Activated B cell treated with CpG ODN at 0.5 μM for 24 hours (primary cell): ENCODE results near the gene INPP4B. TPM values are rescaled to one million over a fixed set of nuclear protein-coding genes. Genes with fewer than 3 reads are reported as not detected.
"Not testable (repeated sequence)": the region's sequence is repeated elsewhere in the genome, so short reads cannot be mapped to it uniquely, and the experiment has no call there.

Experiments
- ATAC-seq: fragments of 200-7000 bp; cut with Tn5 transposase; one replicate; pipeline ENCODE4 v1.10.0; 2021; ENCODE audit warnings: low read depth, mild to moderate bottlenecking, moderate library complexity
- CTCF ChIA-PET: fragments of 350-600 bp; sonication (Branson Sonifier 250); formaldehyde crosslinking; loops from one replicate; lab custom pipeline; 2021; ENCODE audit warnings: antibody characterized with exemption; lab: Charles Lee
- POLR2A ChIA-PET: fragments of 350-600 bp; sonication (Branson Sonifier 250); formaldehyde crosslinking; loops from one replicate; lab custom pipeline; 2021; ENCODE audit warnings: antibody characterized with exemption; lab: Charles Lee
- DNase-seq: peaks from one replicate; pipeline ENCODE4 v3.0.0; 2022
- H3K27ac Mint-ChIP-seq: one replicate; pipeline ENCODE4 v1.8.0; 2020; ENCODE audit warnings: mixed read lengths
- H3K27me3 Mint-ChIP-seq: one replicate; pipeline ENCODE4 v1.8.0; 2021; ENCODE audit warnings: mixed read lengths
- H3K36me3 Mint-ChIP-seq: one replicate; pipeline ENCODE4 v1.8.0; 2021; ENCODE audit warnings: low read depth, mixed read lengths
- H3K4me1 Mint-ChIP-seq: one replicate; pipeline ENCODE4 v1.8.0; 2021; ENCODE audit warnings: mixed read lengths
- H3K4me3 Mint-ChIP-seq: one replicate; pipeline ENCODE4 v1.8.0; 2020; ENCODE audit warnings: mild to moderate bottlenecking, mixed read lengths
- H3K9me3 Mint-ChIP-seq: one replicate; pipeline ENCODE4 v1.8.0; 2020; ENCODE audit warnings: mixed read lengths
- intact Hi-C: fragments of 100-400 bp; cut with micrococcal nuclease; formaldehyde crosslinking; loops from one replicate; pipeline ENCODE4 v1.15.1; 2024
- total RNA-seq: library from RNA; stranded (reverse); gene quantifications from 2 replicates; pipeline ENCODE4 v1.2.3, GENCODE V29; 2022
- TF ChIP-seq, protein P1 (sequence below): fragments of 200-600 bp; IDR thresholded peaks from one replicate; pipeline ENCODE4 v1.8.0; 2022; ENCODE audit warnings: antibody characterized with exemption, mild to moderate bottlenecking

The INPP4B gene
- total RNA-seq, 1 donor from 2014 or later = 0.11 TPM

DNA sequence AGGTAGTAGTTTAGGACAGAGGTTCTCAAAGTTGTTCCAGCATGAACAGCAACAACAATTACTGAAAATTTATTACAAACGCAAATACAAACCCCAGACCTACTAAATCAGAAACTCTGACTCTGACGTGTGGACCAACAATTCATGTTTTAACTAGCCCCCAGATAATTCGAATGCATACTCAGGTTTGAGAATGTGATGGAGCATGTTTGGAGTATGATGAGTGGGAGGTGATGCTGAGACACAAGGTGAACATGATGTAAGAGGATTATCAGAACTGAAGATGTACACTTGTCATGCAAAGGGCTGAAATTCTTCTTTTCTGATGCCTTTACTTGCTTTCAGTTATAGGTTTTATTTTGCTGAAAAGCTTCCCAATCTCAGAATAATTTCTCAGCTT lies 323.0 kb downstream of the INPP4B start:
- ChIA-PET CTCF (no interaction called here), POLR2A (no interaction called here)
- intact Hi-C loops = no loop called here
- Mint-ChIP-seq H3K9me3 (no peaks in the 10 kb centered on the region), H3K4me3 (no peak overlapping the region), H3K27me3 (no peaks in the 10 kb centered on the region), H3K4me1 (no peaks in the 10 kb centered on the region), H3K27ac (no peak overlapping the region), H3K36me3 (no peaks in the 10 kb centered on the region)
- TF ChIP-seq, protein P1, sequence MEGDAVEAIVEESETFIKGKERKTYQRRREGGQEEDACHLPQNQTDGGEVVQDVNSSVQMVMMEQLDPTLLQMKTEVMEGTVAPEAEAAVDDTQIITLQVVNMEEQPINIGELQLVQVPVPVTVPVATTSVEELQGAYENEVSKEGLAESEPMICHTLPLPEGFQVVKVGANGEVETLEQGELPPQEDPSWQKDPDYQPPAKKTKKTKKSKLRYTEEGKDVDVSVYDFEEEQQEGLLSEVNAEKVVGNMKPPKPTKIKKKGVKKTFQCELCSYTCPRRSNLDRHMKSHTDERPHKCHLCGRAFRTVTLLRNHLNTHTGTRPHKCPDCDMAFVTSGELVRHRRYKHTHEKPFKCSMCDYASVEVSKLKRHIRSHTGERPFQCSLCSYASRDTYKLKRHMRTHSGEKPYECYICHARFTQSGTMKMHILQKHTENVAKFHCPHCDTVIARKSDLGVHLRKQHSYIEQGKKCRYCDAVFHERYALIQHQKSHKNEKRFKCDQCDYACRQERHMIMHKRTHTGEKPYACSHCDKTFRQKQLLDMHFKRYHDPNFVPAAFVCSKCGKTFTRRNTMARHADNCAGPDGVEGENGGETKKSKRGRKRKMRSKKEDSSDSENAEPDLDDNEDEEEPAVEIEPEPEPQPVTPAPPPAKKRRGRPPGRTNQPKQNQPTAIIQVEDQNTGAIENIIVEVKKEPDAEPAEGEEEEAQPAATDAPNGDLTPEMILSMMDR = no peak
- DNase-seq (no peak), ATAC-seq (no peak)

DNA sequence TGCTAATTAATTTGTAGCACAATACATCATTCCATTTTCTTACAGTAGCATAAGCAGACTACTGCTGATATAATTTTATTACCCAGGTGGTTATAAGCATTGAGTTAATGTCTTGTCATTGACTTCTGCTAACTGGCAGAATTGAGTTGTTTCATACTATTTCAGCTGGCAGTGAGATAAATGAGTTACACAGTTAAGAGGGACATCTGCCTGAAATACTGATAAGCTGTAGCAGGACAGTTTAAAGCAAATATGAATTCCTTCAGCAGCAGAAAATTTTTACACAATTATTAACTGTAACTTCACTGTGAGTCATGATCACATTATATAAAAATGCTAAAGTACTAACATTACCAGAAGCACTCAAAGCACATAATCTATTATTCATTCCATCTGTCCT lies 326.8 kb downstream of the INPP4B start:
- H3K36me3 Mint-ChIP-seq = no peaks in the 10 kb centered on the region
- no peaks in the 10 kb centered on the region for H3K9me3 Mint-ChIP-seq
- TF ChIP-seq, protein P1 = no peak
- ChIA-PET CTCF (no interaction called here), POLR2A (no interaction called here)
- intact Hi-C loops = no loop called here
- no peaks in the 10 kb centered on the region for H3K4me1 Mint-ChIP-seq
- H3K27me3 Mint-ChIP-seq = no peaks in the 10 kb centered on the region
- H3K27ac Mint-ChIP-seq = no peak overlapping the region
- DNase-seq (no peak), ATAC-seq (no peak)
- H3K4me3 Mint-ChIP-seq = no peak overlapping the region

DNA sequence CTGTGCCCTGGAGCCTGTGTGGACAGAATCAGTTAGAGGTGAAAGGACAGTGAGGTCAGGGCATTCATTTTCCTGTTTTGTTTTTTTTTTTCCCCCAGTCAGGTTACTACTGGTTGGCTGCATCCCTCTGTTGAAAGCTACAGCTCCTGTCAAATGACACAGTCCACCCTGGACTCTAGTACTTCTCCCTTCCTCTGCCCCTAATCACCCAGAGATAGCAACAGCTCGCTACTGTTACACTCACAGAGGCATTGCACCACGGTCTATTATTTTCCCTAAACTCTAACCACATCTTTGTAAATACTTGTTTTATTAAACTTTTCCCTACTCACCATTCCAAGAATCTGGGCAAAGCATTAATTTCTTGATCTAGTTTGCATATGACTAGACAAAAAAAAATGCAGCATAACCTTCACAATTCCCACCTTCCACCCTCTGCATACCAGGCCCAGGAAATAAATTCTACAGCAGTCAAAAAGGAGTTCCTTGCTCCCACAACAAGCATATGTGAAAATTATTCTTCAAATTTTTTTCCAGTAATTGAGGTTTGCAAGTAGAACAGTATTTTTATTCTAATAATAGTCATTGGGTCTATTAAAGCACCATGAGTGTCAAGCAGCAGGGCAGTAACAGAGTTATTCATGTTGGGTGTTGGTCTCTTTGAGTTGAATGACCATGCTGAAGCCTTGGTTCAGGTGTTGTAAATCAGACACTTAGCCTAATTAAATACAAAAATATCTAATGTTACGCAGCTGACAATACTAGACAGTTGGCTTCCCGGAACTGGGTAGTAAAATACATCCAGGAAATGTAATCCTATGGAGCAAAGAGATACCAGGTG lies 329.2 kb downstream of the INPP4B start:
- TF ChIP-seq, protein P1 = no peak
- Mint-ChIP-seq H3K27ac (no peak overlapping the region), H3K4me1 (no peaks in the 10 kb centered on the region), H3K27me3 (no peaks in the 10 kb centered on the region), H3K36me3 (no peaks in the 10 kb centered on the region), H3K9me3 (no peaks in the 10 kb centered on the region), H3K4me3 (no peak overlapping the region)
- ATAC-seq (no peak), DNase-seq (no peak)
- intact Hi-C loops = no loop called here
- ChIA-PET POLR2A (no interaction called here), CTCF (no interaction called here)

DNA sequence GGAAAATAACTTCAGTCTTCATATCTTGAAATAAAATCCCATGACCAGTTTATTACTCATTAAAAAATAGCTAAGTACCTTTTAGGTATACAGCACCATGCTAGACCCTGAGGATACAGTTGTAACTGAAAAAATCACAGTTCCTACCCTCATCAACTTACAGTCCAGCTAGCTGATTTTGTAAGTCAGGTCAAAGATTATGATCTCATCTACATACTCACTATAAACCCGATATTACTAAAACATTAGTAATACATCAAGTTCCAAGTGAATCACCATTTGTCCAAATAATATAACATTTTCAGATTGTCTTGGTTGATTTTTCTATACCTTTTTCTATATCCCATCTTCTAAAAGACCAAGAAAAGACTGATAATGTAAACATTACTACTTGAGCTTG lies 333.9 kb downstream of the INPP4B start:
- POLR2A ChIA-PET = no interaction called here
- Mint-ChIP-seq H3K27me3 (no peaks in the 10 kb centered on the region), H3K27ac (no peak overlapping the region), H3K4me3 (no peak overlapping the region), H3K9me3 (no peaks in the 10 kb centered on the region), H3K4me1 (no peaks in the 10 kb centered on the region), H3K36me3 (no peaks in the 10 kb centered on the region)
- TF ChIP-seq, protein P1 = no peak
- DNase-seq = no peak
- CTCF ChIA-PET = no interaction called here
- intact Hi-C loops = no loop called here
- no peak for ATAC-seq

DNA sequence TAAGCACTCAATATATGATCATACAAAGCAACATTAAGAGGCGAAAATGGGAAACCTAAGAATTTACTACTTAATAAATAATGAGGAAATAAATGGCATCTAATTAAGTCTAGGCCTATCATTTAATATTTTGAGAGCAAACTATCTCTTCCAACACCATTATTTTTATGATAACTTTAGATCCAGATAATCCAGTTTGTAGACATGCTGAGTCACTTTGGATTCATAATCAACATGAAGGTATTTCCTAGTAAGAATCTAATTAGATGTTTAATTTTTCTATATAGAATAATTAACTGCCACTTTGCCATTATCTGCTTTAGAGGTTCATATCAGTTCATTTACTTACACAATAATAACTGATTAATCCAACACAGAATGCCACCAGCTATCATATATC lies 336.2 kb downstream of the INPP4B start:
- H3K27me3 Mint-ChIP-seq = no peaks in the 10 kb centered on the region
- H3K27ac Mint-ChIP-seq = no peak overlapping the region
- no peak for DNase-seq
- intact Hi-C loops = no loop called here
- POLR2A ChIA-PET = no interaction called here
- TF ChIP-seq, protein P1 = no peak
- H3K36me3 Mint-ChIP-seq = no peaks in the 10 kb centered on the region
- H3K9me3 Mint-ChIP-seq = no peaks in the 10 kb centered on the region
- CTCF ChIA-PET = no interaction called here
- ATAC-seq = no peak
- H3K4me3 Mint-ChIP-seq = no peak overlapping the region
- no peaks in the 10 kb centered on the region for H3K4me1 Mint-ChIP-seq

DNA sequence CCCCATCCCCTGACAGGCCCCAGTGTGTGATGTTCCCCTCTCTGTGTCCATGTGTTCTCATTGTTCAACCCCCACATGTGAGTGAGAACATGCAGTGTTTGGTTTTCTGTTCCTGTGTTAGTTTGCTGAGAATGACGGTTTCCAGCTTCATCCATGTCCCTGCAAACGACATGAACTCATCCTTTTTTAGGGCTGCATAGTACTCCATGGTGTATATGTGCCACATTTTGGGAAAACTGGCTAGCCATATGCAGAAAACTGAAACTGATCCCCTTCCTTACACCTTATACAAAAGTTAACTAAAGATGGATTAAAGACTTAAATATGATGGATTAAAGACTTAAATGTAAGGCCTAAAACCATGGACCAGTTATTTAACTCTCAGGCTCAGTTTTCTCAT lies 336.7 kb downstream of the INPP4B start:
- intact Hi-C loops, POLR2A ChIA-PET, H3K36me3 Mint-ChIP-seq, H3K27ac Mint-ChIP-seq, H3K4me3 Mint-ChIP-seq, H3K27me3 Mint-ChIP-seq, H3K9me3 Mint-ChIP-seq, ATAC-seq, CTCF ChIA-PET, H3K4me1 Mint-ChIP-seq, DNase-seq: not testable (repeated sequence)
